ENCODE measurements around the gene HSF2.

The HSF2 gene

GRCh38 chr6:122400121-122400450 lies 634 bp downstream of the HSF2 start:
- DNase-seq: peak; percentile 16

- no peak for DNase-seq
Measured at GRCh38 chr6:122400462-122401089, 1.1 kb downstream of the HSF2 start.

- no peak for DNase-seq
Measured at GRCh38 chr6:122401104-122401503, 1.7 kb downstream of the HSF2 start.

GRCh38 chr6:122404444-122404843 lies 5.0 kb downstream of the HSF2 start:
- no peak for DNase-seq

GRCh38 chr6:122405417-122405816 lies 6.0 kb downstream of the HSF2 start:
- DNase-seq: no peak

- no peak for DNase-seq
Measured at GRCh38 chr6:122406187-122406586, 6.7 kb downstream of the HSF2 start.

GRCh38 chr6:122407712-122408111 lies 8.3 kb downstream of the HSF2 start:
- no peak for DNase-seq

GRCh38 chr6:122408240-122408639 lies 8.8 kb downstream of the HSF2 start:
- no peak for DNase-seq

GRCh38 chr6:122408702-122409458 lies 9.4 kb downstream of the HSF2 start:
- no peak for DNase-seq

- no peak for DNase-seq
Measured at GRCh38 chr6:122412001-122412400, 12.5 kb downstream of the HSF2 start.

- DNase-seq: no peak
Measured at GRCh38 chr6:122416825-122417224, 17.4 kb downstream of the HSF2 start.

GRCh38 chr6:122422003-122422402 lies 22.6 kb downstream of the HSF2 start:
- DNase-seq: no peak

GRCh38 chr6:122422614-122423267 lies 23.3 kb downstream of the HSF2 start:
- no peak for DNase-seq

- DNase-seq: no peak
Measured at GRCh38 chr6:122423734-122424133, 24.3 kb downstream of the HSF2 start.

GRCh38 chr6:122426597-122426996 lies 27.1 kb downstream of the HSF2 start:
- no peak for DNase-seq

GRCh38 chr6:122428781-122429180 lies 29.3 kb downstream of the HSF2 start:
- no peak for DNase-seq

- DNase-seq: no peak
Measured at GRCh38 chr6:122429323-122429722, 29.9 kb downstream of the HSF2 start.

GRCh38 chr6:122431780-122432179 lies 32.3 kb downstream of the HSF2 start:
- no peak for DNase-seq

- no peak for DNase-seq
Measured at GRCh38 chr6:122432816-122433215, 33.4 kb downstream of the HSF2 start.

GRCh38 chr6:122438975-122439374 lies 39.5 kb downstream of the HSF2 start:
- no peak for DNase-seq

- no peak for DNase-seq
Measured at GRCh38 chr6:122445274-122445673, 45.8 kb downstream of the HSF2 start.

- DNase-seq: no peak
Measured at GRCh38 chr6:122449069-122449468, 49.6 kb downstream of the HSF2 start.

GRCh38 chr6:122452509-122452908 lies 53.1 kb downstream of the HSF2 start:
- DNase-seq: no peak

GRCh38 chr6:122454673-122455072 lies 55.2 kb downstream of the HSF2 start:
- DNase-seq: no peak
